HL-60 (cell line): ENCODE data around the gene COQ3.

ENCODE experiments used
- DNase-seq, 2 experiments: peaks; one replicate each; pipeline ENCODE4 v3.0.0-alpha.2; 2010 to 2020; ENCODE audit warnings: low read depth in 1 of 2, low spot score in 1 of 2
- H3K27ac ChIP-seq: fragments of 250-450 bp; sonication (Bioruptor Pico); replicated peaks from 2 replicates; pipeline ENCODE4 v1.5.1; 2020; ENCODE audit warnings: mild to moderate bottlenecking, moderate library complexity
- H3K27me3 ChIP-seq: fragments of 250-450 bp; sonication (Bioruptor Pico); 2 replicates; pipeline ENCODE4 v1.5.1; 2021; ENCODE audit warnings: mild to moderate bottlenecking, moderate library complexity; ENCODE audit not compliant: insufficient read depth, poor library complexity, severe bottlenecking
- H3K4me3 ChIP-seq: replicated peaks from 2 replicates; pipeline ENCODE4 v1.5.1; 2011; ENCODE audit warnings: mild to moderate bottlenecking, control low read depth, low read length; ENCODE audit not compliant: insufficient read depth
- GABPA ChIP-seq: IDR thresholded peaks from 2 replicates; pipeline ENCODE4 v1.6.1; 2012; ENCODE audit warnings: low read depth
- POLR2AphosphoS5 ChIP-seq: IDR thresholded peaks from 2 replicates; pipeline ENCODE4 v1.6.1; 2012; ENCODE audit warnings: low read depth
- SPI1 ChIP-seq: IDR thresholded peaks from 2 replicates; pipeline ENCODE4 v1.6.1; 2012; ENCODE audit warnings: low read depth, mild to moderate bottlenecking, borderline replicate concordance
- TF ChIP-seq, protein P1 (sequence below): IDR thresholded peaks from one replicate; pipeline ENCODE4 v1.5.1; 2011; ENCODE audit warnings: low read length, control low read depth, inconsistent platforms; ENCODE audit not compliant: insufficient read depth
- TF ChIP-seq, protein P2 (sequence below): IDR thresholded peaks from 2 replicates; pipeline ENCODE4 v1.6.1; 2012; ENCODE audit warnings: low read depth; ENCODE audit not compliant: insufficient replicate concordance

COQ3 gene

DNA sequence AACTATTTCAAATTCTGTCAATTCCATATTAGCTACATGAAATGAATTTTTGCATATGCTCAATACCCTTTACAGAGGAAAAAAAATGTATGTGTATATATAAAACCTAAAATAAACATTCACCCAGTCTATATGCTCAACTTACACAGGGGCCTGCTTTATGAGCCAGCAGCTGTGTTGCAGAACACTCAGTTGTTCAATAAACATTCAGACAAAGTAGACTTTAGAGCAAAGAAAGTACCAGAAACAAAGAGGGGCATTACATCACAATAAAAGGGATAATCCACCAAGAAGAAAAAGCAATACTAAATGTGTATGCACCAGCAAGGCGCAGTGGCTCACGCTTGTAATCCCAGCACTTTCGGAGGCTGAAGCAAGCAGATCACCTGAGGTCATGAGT lies 9.5 kb downstream of the COQ3 start:
- H3K27ac ChIP-seq: no peak overlapping the region
- no peak for DNase-seq
- TF ChIP-seq, protein P1, sequence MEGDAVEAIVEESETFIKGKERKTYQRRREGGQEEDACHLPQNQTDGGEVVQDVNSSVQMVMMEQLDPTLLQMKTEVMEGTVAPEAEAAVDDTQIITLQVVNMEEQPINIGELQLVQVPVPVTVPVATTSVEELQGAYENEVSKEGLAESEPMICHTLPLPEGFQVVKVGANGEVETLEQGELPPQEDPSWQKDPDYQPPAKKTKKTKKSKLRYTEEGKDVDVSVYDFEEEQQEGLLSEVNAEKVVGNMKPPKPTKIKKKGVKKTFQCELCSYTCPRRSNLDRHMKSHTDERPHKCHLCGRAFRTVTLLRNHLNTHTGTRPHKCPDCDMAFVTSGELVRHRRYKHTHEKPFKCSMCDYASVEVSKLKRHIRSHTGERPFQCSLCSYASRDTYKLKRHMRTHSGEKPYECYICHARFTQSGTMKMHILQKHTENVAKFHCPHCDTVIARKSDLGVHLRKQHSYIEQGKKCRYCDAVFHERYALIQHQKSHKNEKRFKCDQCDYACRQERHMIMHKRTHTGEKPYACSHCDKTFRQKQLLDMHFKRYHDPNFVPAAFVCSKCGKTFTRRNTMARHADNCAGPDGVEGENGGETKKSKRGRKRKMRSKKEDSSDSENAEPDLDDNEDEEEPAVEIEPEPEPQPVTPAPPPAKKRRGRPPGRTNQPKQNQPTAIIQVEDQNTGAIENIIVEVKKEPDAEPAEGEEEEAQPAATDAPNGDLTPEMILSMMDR: no peak
- TF ChIP-seq GABPA: no peak
- TF ChIP-seq POLR2AphosphoS5: no peak
- TF ChIP-seq SPI1: no peak
- TF ChIP-seq, protein P2, sequence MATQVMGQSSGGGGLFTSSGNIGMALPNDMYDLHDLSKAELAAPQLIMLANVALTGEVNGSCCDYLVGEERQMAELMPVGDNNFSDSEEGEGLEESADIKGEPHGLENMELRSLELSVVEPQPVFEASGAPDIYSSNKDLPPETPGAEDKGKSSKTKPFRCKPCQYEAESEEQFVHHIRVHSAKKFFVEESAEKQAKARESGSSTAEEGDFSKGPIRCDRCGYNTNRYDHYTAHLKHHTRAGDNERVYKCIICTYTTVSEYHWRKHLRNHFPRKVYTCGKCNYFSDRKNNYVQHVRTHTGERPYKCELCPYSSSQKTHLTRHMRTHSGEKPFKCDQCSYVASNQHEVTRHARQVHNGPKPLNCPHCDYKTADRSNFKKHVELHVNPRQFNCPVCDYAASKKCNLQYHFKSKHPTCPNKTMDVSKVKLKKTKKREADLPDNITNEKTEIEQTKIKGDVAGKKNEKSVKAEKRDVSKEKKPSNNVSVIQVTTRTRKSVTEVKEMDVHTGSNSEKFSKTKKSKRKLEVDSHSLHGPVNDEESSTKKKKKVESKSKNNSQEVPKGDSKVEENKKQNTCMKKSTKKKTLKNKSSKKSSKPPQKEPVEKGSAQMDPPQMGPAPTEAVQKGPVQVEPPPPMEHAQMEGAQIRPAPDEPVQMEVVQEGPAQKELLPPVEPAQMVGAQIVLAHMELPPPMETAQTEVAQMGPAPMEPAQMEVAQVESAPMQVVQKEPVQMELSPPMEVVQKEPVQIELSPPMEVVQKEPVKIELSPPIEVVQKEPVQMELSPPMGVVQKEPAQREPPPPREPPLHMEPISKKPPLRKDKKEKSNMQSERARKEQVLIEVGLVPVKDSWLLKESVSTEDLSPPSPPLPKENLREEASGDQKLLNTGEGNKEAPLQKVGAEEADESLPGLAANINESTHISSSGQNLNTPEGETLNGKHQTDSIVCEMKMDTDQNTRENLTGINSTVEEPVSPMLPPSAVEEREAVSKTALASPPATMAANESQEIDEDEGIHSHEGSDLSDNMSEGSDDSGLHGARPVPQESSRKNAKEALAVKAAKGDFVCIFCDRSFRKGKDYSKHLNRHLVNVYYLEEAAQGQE: no peak
- H3K4me3 ChIP-seq: no peak overlapping the region
- H3K27me3 ChIP-seq: no peaks in the 10 kb centered on the region

DNA sequence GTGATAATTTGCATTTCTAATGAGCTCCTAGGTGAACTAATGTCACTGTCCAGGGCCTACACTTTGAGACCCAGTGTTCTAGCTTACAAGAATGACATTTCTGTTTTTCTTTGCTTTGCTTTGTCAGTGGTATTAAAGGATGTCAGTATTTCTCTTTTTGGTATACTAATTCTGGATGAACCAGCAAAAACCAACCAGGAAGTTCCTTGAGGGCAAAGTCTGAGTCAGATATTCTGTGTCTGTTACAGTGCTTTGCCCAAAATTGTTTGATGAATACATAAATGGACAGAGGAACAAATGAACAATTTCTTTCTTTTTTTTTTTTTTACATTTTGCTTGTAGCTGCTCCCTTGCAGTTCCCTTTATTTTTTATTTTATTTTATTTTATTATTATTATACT lies 15.4 kb downstream of the COQ3 start:
- TF ChIP-seq GABPA: no peak
- TF ChIP-seq SPI1: no peak
- TF ChIP-seq, protein P2: no peak
- TF ChIP-seq, protein P1: no peak
- TF ChIP-seq POLR2AphosphoS5: no peak
- Histone ChIP-seq H3K27me3 (no peaks in the 10 kb centered on the region), H3K27ac (no peak overlapping the region), H3K4me3 (no peak overlapping the region)
- DNase-seq: no peak

DNA sequence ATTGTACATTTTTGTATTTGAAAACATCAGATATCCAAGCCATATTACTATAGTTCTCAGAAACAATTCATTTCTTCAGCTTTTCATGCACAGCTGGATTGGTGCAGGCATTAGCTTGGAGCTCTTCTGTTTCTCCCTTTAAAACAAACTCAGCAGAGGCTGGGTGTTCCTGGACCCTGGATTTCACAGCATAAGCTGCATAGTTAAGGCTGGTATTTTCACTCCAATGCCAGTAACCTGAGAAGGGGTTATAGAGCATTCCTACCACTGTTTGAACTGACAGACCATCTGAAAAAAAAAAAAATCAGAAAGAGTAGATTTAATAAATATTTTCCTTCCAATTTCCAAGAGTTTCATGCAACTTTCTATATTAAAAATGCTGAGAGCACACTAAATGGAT lies 24.5 kb downstream of the COQ3 start:
- TF ChIP-seq, protein P2: no peak
- TF ChIP-seq, protein P1: no peak
- no peak for TF ChIP-seq SPI1
- TF ChIP-seq GABPA: no peak
- no peak for TF ChIP-seq POLR2AphosphoS5
- Histone ChIP-seq H3K4me3 (no peak overlapping the region), H3K27me3 (no peaks in the 10 kb centered on the region), H3K27ac (no peak overlapping the region)
- no peak for DNase-seq
